GM18517 (cell line): ENCODE measurements around the gene PFKL.
A peak's percentile ranks its signal among the peaks of the same experiment; 100 is the strongest.
"Not testable (repeated sequence)": the region's sequence is repeated elsewhere in the genome, so short reads cannot be mapped to it uniquely, and the experiment has no call there.

Experiments used
- ATAC-seq: cut with Tn5 transposase; IDR thresholded peaks from one replicate; pipeline ENCODE4 v1.9.1; 2021; ENCODE audit warnings: mild to moderate bottlenecking, moderate library complexity; ENCODE audit not compliant: unreplicated experiment

The PFKL gene

GRCh38 chr21:44337941-44338895 is 38.4 kb downstream of the PFKL start:
- no peak for ATAC-seq

- ATAC-seq: peak; percentile 80
These were observed 39.4 kb downstream of the PFKL start, which contains the start of gene CFAP410 for GRCh38 chr21:44338971-44339910. Gene CFAP410 (minus strand): TSS chr21:44339390. CDS start chr21:44339194, 196 bp downstream.

- ATAC-seq: not testable (repeated sequence)
These were observed 42.0 kb downstream of the PFKL start for GRCh38 chr21:44341726-44342458.

- ATAC-seq: not testable (repeated sequence)
These were observed 43.1 kb downstream of the PFKL start for GRCh38 chr21:44342981-44343380.

GRCh38 chr21:44344541-44345183 is 44.8 kb downstream of the PFKL start:
- ATAC-seq: no peak

- ATAC-seq: no peak
These were observed 45.6 kb downstream of the PFKL start for GRCh38 chr21:44345495-44345894.

- no peak for ATAC-seq
These were observed 48.1 kb downstream of the PFKL start for GRCh38 chr21:44347911-44348451.

- ATAC-seq: no peak
These were observed 49.0 kb downstream of the PFKL start for GRCh38 chr21:44348861-44349260.

GRCh38 chr21:44349416-44349846 is 49.6 kb downstream of the PFKL start:
- no peak for ATAC-seq

- ATAC-seq: no peak
These were observed 50.3 kb downstream of the PFKL start for GRCh38 chr21:44349847-44350772.

- no peak for ATAC-seq
These were observed 51.1 kb downstream of the PFKL start for GRCh38 chr21:44350773-44351481.

GRCh38 chr21:44351535-44352252 is 51.8 kb downstream of the PFKL start:
- no peak for ATAC-seq

- ATAC-seq: no peak
These were observed 52.5 kb downstream of the PFKL start for GRCh38 chr21:44352253-44352860.

GRCh38 chr21:44353191-44353970 is 53.5 kb downstream of the PFKL start, which contains the start of gene TRPM2:
Gene TRPM2 (plus strand): TSS chr21:44353621. CDS start chr21:44353701, 80 bp downstream.
- ATAC-seq: no peak

GRCh38 chr21:44354001-44354405 is 54.1 kb downstream of the PFKL start:
- ATAC-seq: no peak
